ENCODE results near the gene ZNF837. TPM values are rescaled to one million over a fixed set of nuclear protein-coding genes. Genes with fewer than 3 reads are reported as not detected.

ZNF837 gene
- total and polyA plus RNA-seq, 2 donors (not counting 1 experiment from before 2014, with no cell fraction given): 4.2 to 4.9 TPM

GRCh38 chr19:58428617-58429016 is 47.8 kb upstream of the ZNF837 start:
- intact Hi-C loops (cut with micrococcal nuclease): no loop called here
- Mint-ChIP-seq H3K27me3 (no peaks in the 10 kb centered on the region), H3K9me3 (ENCODE audit: insufficient read depth) (peaks cover 23% of the 10 kb centered on the region), H3K4me3 (no peak overlapping the region), H3K27ac (no peak overlapping the region), H3K4me1 (no peaks in the 10 kb centered on the region)
- H3K4me1 ChIP-seq (ENCODE audit: control insufficient read depth in 2 of 2, insufficient read depth in 2 of 2, low read length in 2 of 2): no peaks in the 10 kb centered on the region
- peaks cover 5 to 69% (median 57%) of the 10 kb centered on the region in 3 donors for H3K9me3 ChIP-seq (ENCODE audit: control extremely low read depth in 1 of 3, control insufficient read depth in 2 of 3, insufficient read depth in 1 of 3, low read length in 2 of 3)
- TF ChIP-seq, protein P1, sequence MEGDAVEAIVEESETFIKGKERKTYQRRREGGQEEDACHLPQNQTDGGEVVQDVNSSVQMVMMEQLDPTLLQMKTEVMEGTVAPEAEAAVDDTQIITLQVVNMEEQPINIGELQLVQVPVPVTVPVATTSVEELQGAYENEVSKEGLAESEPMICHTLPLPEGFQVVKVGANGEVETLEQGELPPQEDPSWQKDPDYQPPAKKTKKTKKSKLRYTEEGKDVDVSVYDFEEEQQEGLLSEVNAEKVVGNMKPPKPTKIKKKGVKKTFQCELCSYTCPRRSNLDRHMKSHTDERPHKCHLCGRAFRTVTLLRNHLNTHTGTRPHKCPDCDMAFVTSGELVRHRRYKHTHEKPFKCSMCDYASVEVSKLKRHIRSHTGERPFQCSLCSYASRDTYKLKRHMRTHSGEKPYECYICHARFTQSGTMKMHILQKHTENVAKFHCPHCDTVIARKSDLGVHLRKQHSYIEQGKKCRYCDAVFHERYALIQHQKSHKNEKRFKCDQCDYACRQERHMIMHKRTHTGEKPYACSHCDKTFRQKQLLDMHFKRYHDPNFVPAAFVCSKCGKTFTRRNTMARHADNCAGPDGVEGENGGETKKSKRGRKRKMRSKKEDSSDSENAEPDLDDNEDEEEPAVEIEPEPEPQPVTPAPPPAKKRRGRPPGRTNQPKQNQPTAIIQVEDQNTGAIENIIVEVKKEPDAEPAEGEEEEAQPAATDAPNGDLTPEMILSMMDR (IDR thresholded peaks at IDR 0.05): no peak
- TF ChIP-seq EZH2 (IDR thresholded peaks at IDR 0.05; ENCODE audit: borderline replicate concordance, insufficient read depth, low read depth, low read length, poor library complexity, severe bottlenecking): no peak
- H3K27ac ChIP-seq (ENCODE audit: low read length in 2 of 2): no peak overlapping the region
- no peak overlapping the region for H3K4me2 ChIP-seq (replicated peaks; ENCODE audit: low read depth, low read length, poor library complexity, severe bottlenecking)
- 100% methylated on average over 1 of the region's 1 CpG for WGBS (ENCODE audit: insufficient coverage)
- no peak overlapping the region for H2AFZ ChIP-seq (ENCODE audit: insufficient read depth, low read depth, low read length, poor library complexity, severe bottlenecking)
- ChIA-PET POLR2A (no interaction called here), CTCF (no interaction called here)
- H3K4me3 ChIP-seq (ENCODE audit: control extremely low read depth in 1 of 5, extremely low read depth in 1 of 5, insufficient read depth in 1 of 5, low read depth in 2 of 5, low read length in 4 of 5): no peak overlapping the region
- H3K27me3 ChIP-seq (replicated peaks in 1 of 4; ENCODE audit: control extremely low read depth in 1 of 4, control insufficient read depth in 3 of 4, insufficient read depth in 4 of 4, low read length in 3 of 4): no peaks in the 10 kb centered on the region
- no peaks in the 10 kb centered on the region for H4K20me1 ChIP-seq (ENCODE audit: control insufficient read depth, insufficient read depth, low read length, poor library complexity, severe bottlenecking)
- peaks cover 0 to 10% of the 10 kb centered on the region in 2 experiments for H3K36me3 ChIP-seq (replicated peaks in 1 of 2; ENCODE audit: control extremely low read depth in 1 of 2, control insufficient read depth in 1 of 2, extremely low read depth in 1 of 2, insufficient read depth in 2 of 2, low read length in 1 of 2)
- no peak for ATAC-seq (ENCODE audit: low read depth)
- no peak for DNase-seq
- no peak overlapping the region for H3K9ac ChIP-seq (ENCODE audit: low read length)
- H3K79me2 ChIP-seq (ENCODE audit: control insufficient read depth, insufficient read depth, low read length): no peaks in the 10 kb centered on the region

GRCh38 chr19:58417071-58417470 is 36.2 kb upstream of the ZNF837 start:
- ATAC-seq (ENCODE audit: low read depth) (no peak), DNase-seq (no peak)
- Histone ChIP-seq H3K4me2 (replicated peaks; ENCODE audit: low read depth, low read length, poor library complexity, severe bottlenecking) (no peak overlapping the region), H2AFZ (ENCODE audit: insufficient read depth, low read depth, low read length, poor library complexity, severe bottlenecking) (no peak overlapping the region), H3K4me3 (ENCODE audit: control extremely low read depth in 1 of 5, extremely low read depth in 1 of 5, insufficient read depth in 1 of 5, low read depth in 2 of 5, low read length in 4 of 5) (no peak overlapping the region), H3K27me3 (replicated peaks in 1 of 4; ENCODE audit: control extremely low read depth in 1 of 4, control insufficient read depth in 3 of 4, insufficient read depth in 4 of 4, low read length in 3 of 4) (no peaks in the 10 kb centered on the region), H3K27ac (ENCODE audit: low read length in 2 of 2) (no peak overlapping the region), H3K79me2 (ENCODE audit: control insufficient read depth, insufficient read depth, low read length) (no peaks in the 10 kb centered on the region), H3K9me3 (ENCODE audit: control extremely low read depth in 1 of 3, control insufficient read depth in 2 of 3, insufficient read depth in 1 of 3, low read length in 2 of 3) (peaks cover 0 to 9% (median 0%) of the 10 kb centered on the region in 3 donors), H3K4me1 (ENCODE audit: control insufficient read depth in 2 of 2, insufficient read depth in 2 of 2, low read length in 2 of 2) (no peaks in the 10 kb centered on the region), H3K9ac (ENCODE audit: low read length) (no peak overlapping the region), H4K20me1 (ENCODE audit: control insufficient read depth, insufficient read depth, low read length, poor library complexity, severe bottlenecking) (no peaks in the 10 kb centered on the region), H3K36me3 (replicated peaks in 1 of 2; ENCODE audit: control extremely low read depth in 1 of 2, control insufficient read depth in 1 of 2, extremely low read depth in 1 of 2, insufficient read depth in 2 of 2, low read length in 1 of 2) (peaks cover 4 to 24% of the 10 kb centered on the region in 2 experiments)
- no peaks in the 10 kb centered on the region for H3K27me3 Mint-ChIP-seq
- TF ChIP-seq, protein P1 (IDR thresholded peaks at IDR 0.05): no peak
- no peak for TF ChIP-seq EZH2 (IDR thresholded peaks at IDR 0.05; ENCODE audit: borderline replicate concordance, insufficient read depth, low read depth, low read length, poor library complexity, severe bottlenecking)
- CTCF ChIA-PET: no interaction called here
- POLR2A ChIA-PET: no interaction called here
- no peak overlapping the region for H3K27ac Mint-ChIP-seq
- intact Hi-C loops (cut with micrococcal nuclease): no loop called here
- H3K4me3 Mint-ChIP-seq: no peak overlapping the region
- H3K4me1 Mint-ChIP-seq: no peaks in the 10 kb centered on the region
- WGBS (ENCODE audit: insufficient coverage): 100% methylated on average over 1 of the region's 7 CpGs
- no peaks in the 10 kb centered on the region for H3K9me3 Mint-ChIP-seq (ENCODE audit: insufficient read depth)
